ENCODE results near the gene ISCU. TPM values are rescaled to one million over a fixed set of nuclear protein-coding genes. Genes with fewer than 3 reads are reported as not detected.

ISCU gene
- total RNA-seq, 1 experiment from 2014 or later = 84.8 TPM

DNA sequence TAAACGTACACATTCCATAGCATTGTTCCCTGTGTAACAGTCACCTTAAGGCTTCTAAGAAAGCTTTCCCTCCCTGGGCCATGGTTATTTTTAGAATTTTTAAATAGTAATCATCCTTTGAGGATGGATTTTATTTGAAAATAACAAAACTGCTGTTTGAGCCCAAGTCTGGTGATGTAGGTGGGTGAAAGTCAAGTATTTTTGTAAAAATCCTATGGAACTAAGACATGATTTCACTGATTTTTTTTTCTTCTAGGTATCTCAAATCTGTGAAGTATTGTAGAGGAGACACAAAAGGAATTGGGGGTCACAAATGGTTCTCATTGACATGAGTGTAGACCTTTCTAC lies 1.4 kb downstream of the ISCU start:
- peak overlapping the region; percentile 86 for H3K4me2 ChIP-seq
- ChIA-PET POLR2A (ENCODE audit: unreplicated experiment) (no interaction called here), CTCF (interaction anchor here (0.6 kb wide), 1 partner anchor 97 kb away, joined by 3 read pairs; no protein-coding TSS in a partner anchor)
- H3K36me3 ChIP-seq (ENCODE audit: low read depth) = peaks cover 31% of the 10 kb centered on the region
- no peaks in the 10 kb centered on the region for H3K9me2 ChIP-seq (ENCODE audit: insufficient read depth)
- no peak for DNase-seq
- TF ChIP-seq, protein P1, sequence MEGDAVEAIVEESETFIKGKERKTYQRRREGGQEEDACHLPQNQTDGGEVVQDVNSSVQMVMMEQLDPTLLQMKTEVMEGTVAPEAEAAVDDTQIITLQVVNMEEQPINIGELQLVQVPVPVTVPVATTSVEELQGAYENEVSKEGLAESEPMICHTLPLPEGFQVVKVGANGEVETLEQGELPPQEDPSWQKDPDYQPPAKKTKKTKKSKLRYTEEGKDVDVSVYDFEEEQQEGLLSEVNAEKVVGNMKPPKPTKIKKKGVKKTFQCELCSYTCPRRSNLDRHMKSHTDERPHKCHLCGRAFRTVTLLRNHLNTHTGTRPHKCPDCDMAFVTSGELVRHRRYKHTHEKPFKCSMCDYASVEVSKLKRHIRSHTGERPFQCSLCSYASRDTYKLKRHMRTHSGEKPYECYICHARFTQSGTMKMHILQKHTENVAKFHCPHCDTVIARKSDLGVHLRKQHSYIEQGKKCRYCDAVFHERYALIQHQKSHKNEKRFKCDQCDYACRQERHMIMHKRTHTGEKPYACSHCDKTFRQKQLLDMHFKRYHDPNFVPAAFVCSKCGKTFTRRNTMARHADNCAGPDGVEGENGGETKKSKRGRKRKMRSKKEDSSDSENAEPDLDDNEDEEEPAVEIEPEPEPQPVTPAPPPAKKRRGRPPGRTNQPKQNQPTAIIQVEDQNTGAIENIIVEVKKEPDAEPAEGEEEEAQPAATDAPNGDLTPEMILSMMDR (conservative IDR thresholded peaks at IDR 0.05) = 0 out of 2 replicates have a peak, but pooled peaks have one; percentile 31
- no peak for TF ChIP-seq EZH2 (IDR thresholded peaks at IDR 0.05; ENCODE audit: low read depth)
- H3K9me3 ChIP-seq (ENCODE audit: insufficient read depth, low read depth) = no peaks in the 10 kb centered on the region
- H2AFZ ChIP-seq = no peak overlapping the region
- peak overlapping the region; percentile 64 for H3K27ac ChIP-seq
- peaks cover 10% of the 10 kb centered on the region for H4K20me1 ChIP-seq (ENCODE audit: insufficient read depth)
- intact Hi-C loops (cut with micrococcal nuclease; ENCODE audit: unreplicated experiment) = loop anchor here (1.0 to 10.0 kb wide), 8 partner anchors 55 to 822 kb away; partner anchors contain the start of genes ALKBH2 and SSH1
- no peaks in the 10 kb centered on the region for H3K27me3 ChIP-seq (ENCODE audit: insufficient read depth, low read depth)
- peak overlapping the region; percentile 72; the same call in 1 of the 2 replicates for H3K4me3 ChIP-seq
- peaks cover 26% of the 10 kb centered on the region for H3F3A ChIP-seq (ENCODE audit: insufficient read depth, low read depth)
- no TSS peak for BruUV-seq (replicated peaks)
- peaks cover 43% of the 10 kb centered on the region for H3K79me2 ChIP-seq (ENCODE audit: low read depth)
- peaks cover 28% of the 10 kb centered on the region for H3K4me1 ChIP-seq (replicated peaks; ENCODE audit: insufficient read depth)

DNA sequence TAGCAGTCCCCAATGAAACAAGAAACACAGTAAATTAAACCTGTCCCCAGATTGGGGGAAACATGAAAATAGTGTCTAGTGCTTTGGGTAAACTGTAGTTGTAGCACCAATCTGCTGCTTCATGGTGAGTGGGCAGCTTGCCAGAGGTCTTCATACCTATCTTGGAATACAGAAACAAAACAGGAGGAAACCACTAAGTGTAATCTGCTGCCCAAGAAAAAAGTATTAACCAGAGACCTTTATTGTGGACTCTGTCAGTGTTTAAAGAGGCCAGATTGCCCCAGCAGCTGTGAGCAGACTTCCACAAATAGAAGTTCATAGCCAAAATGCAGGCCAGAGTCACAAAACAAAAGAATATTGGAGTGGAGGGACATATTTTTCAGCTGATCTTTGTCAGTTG lies 2.3 kb downstream of the ISCU start:
- Histone ChIP-seq H3K4me2 (no peak overlapping the region), H3F3A (ENCODE audit: insufficient read depth, low read depth) (peaks cover 28% of the 10 kb centered on the region), H3K27ac (no peak overlapping the region), H3K4me3 (no peak overlapping the region), H3K79me2 (ENCODE audit: low read depth) (peaks cover 33% of the 10 kb centered on the region), H3K9me3 (ENCODE audit: insufficient read depth, low read depth) (no peaks in the 10 kb centered on the region), H3K9me2 (ENCODE audit: insufficient read depth) (no peaks in the 10 kb centered on the region), H3K36me3 (ENCODE audit: low read depth) (peaks cover 31% of the 10 kb centered on the region), H2AFZ (no peak overlapping the region), H4K20me1 (ENCODE audit: insufficient read depth) (peaks cover 5% of the 10 kb centered on the region), H3K4me1 (replicated peaks; ENCODE audit: insufficient read depth) (peaks cover 21% of the 10 kb centered on the region), H3K27me3 (ENCODE audit: insufficient read depth, low read depth) (no peaks in the 10 kb centered on the region)
- no TSS peak for BruUV-seq (replicated peaks)
- CTCF ChIA-PET = interaction anchor here (0.6 to 0.7 kb wide), 2 partner anchors 166 to 651 kb away, joined by 3 read pairs; no protein-coding TSS in a partner anchor
- intact Hi-C loops (cut with micrococcal nuclease; ENCODE audit: unreplicated experiment) = loop anchor here (10.0 kb wide), 1 partner anchor 100 kb away; no protein-coding TSS in a partner anchor
- TF ChIP-seq, protein P1 (conservative IDR thresholded peaks at IDR 0.05) = no peak
- TF ChIP-seq EZH2 (IDR thresholded peaks at IDR 0.05; ENCODE audit: low read depth) = no peak
- DNase-seq = no peak
- POLR2A ChIA-PET (ENCODE audit: unreplicated experiment) = interaction anchor here (0.6 kb wide), 1 partner anchor 131 kb away, joined by 5 read pairs; no protein-coding TSS in a partner anchor

DNA sequence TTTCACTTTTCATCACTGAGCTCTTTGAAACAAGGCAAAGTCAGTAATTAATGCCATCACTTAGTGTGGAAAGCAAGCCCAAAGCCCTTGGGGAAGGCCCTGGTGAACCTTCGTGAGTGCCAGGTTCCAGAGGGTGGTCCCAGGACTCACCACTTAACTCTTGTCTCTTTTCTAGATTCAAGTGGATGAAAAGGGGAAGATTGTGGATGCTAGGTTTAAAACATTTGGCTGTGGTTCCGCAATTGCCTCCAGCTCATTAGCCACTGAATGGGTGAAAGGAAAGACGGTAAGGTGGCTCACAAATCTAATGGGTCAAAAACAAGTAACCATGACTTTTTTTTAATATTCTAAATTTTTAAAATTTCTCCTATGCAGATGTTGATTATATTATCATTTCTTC lies 2.8 kb downstream of the ISCU start:
- no peak overlapping the region for H3K27ac ChIP-seq
- no TSS peak for BruUV-seq (replicated peaks)
- H3K79me2 ChIP-seq (ENCODE audit: low read depth) = peaks cover 29% of the 10 kb centered on the region
- no peaks in the 10 kb centered on the region for H3K27me3 ChIP-seq (ENCODE audit: insufficient read depth, low read depth)
- POLR2A ChIA-PET (ENCODE audit: unreplicated experiment) = interaction anchor here (0.6 kb wide), 1 partner anchor 130 kb away, joined by 5 read pairs; no protein-coding TSS in a partner anchor
- H3F3A ChIP-seq (ENCODE audit: insufficient read depth, low read depth) = peaks cover 28% of the 10 kb centered on the region
- H3K4me3 ChIP-seq = no peak overlapping the region
- no peaks in the 10 kb centered on the region for H3K9me3 ChIP-seq (ENCODE audit: insufficient read depth, low read depth)
- H3K4me2 ChIP-seq = no peak overlapping the region
- peaks cover 5% of the 10 kb centered on the region for H4K20me1 ChIP-seq (ENCODE audit: insufficient read depth)
- TF ChIP-seq, protein P1 (conservative IDR thresholded peaks at IDR 0.05) = no peak
- TF ChIP-seq EZH2 (IDR thresholded peaks at IDR 0.05; ENCODE audit: low read depth) = no peak
- H3K4me1 ChIP-seq (replicated peaks; ENCODE audit: insufficient read depth) = peaks cover 18% of the 10 kb centered on the region
- H3K36me3 ChIP-seq (ENCODE audit: low read depth) = peaks cover 31% of the 10 kb centered on the region
- intact Hi-C loops (cut with micrococcal nuclease; ENCODE audit: unreplicated experiment) = loop anchor here (10.0 kb wide), 1 partner anchor 100 kb away; no protein-coding TSS in a partner anchor
- no peak overlapping the region for H2AFZ ChIP-seq
- CTCF ChIA-PET = interaction anchor here (0.7 kb wide), 1 partner anchor 165 kb away, joined by 3 read pairs; no protein-coding TSS in a partner anchor
- H3K9me2 ChIP-seq (ENCODE audit: insufficient read depth) = no peaks in the 10 kb centered on the region
- no peak for DNase-seq

Measured in PC-9 (cell line).